CD4-positive, alpha-beta T cell treated with Interleukin-21 for 1 hour (primary cell): ENCODE measurements around the gene PEAK1.

Experiments used
- DNase-seq: peaks from one replicate; pipeline ENCODE4 v3.0.0-alpha.2; 2020

PEAK1 gene, protein sequence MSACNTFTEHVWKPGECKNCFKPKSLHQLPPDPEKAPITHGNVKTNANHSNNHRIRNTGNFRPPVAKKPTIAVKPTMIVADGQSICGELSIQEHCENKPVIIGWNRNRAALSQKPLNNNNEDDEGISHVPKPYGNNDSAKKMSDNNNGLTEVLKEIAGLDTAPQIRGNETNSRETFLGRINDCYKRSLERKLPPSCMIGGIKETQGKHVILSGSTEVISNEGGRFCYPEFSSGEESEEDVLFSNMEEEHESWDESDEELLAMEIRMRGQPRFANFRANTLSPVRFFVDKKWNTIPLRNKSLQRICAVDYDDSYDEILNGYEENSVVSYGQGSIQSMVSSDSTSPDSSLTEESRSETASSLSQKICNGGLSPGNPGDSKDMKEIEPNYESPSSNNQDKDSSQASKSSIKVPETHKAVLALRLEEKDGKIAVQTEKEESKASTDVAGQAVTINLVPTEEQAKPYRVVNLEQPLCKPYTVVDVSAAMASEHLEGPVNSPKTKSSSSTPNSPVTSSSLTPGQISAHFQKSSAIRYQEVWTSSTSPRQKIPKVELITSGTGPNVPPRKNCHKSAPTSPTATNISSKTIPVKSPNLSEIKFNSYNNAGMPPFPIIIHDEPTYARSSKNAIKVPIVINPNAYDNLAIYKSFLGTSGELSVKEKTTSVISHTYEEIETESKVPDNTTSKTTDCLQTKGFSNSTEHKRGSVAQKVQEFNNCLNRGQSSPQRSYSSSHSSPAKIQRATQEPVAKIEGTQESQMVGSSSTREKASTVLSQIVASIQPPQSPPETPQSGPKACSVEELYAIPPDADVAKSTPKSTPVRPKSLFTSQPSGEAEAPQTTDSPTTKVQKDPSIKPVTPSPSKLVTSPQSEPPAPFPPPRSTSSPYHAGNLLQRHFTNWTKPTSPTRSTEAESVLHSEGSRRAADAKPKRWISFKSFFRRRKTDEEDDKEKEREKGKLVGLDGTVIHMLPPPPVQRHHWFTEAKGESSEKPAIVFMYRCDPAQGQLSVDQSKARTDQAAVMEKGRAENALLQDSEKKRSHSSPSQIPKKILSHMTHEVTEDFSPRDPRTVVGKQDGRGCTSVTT (N-terminal part only)

DNA sequence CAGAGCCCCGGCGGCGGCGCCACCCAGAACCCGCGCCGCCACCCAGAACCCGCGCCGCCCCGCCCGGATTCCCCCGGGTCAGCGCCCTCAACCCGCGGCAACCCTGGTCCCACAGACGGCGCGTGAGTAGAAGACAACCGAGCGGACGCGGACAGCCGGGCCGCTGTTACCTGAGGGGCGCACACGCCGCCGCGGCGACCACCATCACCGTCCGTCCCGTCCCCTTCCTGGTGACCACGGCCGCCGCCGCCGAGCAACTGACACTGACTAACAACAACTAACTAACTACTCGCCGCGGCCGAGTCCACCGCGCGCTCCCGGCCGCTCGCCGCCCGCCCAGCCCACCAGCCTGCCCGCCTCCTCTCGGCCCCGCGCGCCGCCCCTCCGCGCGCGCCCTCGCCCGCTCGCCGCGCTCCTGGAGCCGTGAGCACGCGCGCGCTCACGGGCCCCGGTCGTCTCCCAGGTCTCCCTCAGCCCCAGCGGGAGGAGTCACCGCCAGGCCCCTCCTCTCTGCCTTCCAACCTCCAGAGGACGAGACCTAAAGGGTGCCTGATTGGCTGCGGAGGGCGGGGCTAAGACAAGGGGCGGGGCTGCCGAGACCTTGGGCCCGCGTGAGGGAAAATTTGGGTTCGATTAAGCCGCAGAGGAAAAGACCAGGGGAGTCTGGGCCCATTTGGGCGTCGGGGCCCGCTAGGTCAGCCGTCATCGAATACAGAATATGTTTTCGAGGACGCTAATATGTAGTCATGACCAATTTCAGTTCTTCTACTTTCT is at the start of gene PEAK1:
TSS of gene PEAK1 (minus strand) at position 269 of the 774 bp plus-strand sequence. CDS start 238,178 bp downstream, outside the sequence.
- DNase-seq, result peak; percentile 100

DNA sequence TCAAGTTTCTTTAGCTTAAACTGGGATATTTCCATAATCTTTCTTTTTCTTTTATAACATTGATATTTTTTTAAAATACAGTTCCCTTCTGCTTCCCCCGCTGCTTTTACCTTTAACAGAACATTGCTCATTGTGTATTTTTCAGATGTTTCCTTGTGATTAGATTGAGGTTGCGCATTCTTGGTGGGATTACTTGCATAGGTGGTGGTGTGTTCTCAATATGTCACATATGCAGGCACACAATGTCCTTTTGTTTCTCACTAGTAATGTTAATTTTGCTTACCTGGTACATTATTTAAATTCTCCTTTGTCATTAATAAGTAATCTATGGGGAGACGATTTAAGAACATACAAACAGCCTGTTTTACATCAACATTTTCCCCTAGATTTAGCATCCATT is 49.0 kb upstream of the PEAK1 start:
- DNase-seq, result no peak

DNA sequence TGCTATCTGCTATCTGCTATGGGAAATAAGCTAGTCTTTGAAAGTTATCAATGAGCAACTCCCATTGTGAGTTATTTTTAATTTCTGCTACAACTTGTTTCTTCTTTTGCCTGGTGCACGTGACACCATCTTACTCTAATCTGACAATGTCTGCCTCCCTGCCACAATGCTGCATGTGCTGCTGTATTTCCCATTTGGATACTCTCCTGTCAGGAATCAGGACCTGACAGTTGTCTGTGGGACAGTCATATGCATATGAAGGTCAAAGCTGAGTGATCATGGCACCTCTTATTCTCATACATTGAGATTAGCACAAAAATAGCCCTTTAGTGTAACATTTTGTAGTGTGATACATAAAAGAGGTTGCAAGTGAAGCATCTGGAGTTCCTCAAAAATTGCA is 46.6 kb upstream of the PEAK1 start:
- DNase-seq, result no peak

DNA sequence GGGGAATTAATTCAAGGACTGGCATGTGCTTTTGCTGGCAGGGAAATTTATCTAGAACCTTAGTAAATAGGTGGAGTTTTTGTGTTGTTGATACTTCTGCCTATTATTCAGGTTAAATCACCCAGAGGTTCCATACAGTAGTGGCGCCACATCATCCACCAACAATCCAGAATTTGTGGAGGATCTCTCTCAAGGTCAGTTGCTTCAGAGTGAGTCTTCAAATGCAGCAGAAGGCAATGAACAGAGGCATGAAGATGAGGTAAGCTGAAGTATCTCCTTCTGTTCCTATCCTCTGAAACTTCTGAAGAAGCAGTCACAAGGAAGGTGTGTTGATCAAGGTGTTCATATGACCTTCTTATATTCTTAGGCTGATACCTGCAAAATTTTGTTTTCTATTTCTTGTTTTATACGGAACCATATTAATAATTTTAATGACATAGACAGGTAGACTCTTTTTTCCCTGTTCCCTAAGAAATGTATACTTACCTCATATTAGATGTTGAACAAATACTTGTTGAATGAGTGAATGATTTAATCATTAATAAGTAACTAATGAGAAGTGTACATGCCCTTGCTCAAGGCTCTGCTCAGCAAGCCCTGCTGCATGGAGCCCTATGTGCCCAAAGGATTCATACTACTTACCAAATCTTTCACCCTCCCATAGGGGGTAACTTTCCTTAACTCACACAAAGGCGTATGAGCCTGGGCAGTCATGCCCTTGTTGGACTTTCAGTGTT is 44.4 kb upstream of the PEAK1 start:
- DNase-seq, result no peak

DNA sequence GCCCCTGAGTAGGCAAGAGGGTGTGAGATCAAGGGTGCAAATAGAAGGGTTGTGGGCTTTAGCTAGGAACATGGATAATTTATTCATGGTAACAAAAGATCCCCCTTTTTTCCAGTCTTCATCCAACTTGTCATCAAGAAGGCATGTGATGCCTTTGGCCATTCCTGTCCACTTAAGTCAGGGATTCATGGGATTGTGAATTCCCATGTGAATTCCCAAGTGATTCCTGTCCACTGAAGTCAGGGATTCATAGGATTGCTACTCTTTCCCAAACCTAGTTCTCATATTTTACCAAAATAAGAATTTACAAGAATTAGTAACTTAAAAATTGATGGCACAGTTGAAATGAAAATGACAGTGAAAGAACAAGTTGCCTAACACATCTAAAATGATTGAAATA is 41.6 kb upstream of the PEAK1 start:
- no peak for DNase-seq

DNA sequence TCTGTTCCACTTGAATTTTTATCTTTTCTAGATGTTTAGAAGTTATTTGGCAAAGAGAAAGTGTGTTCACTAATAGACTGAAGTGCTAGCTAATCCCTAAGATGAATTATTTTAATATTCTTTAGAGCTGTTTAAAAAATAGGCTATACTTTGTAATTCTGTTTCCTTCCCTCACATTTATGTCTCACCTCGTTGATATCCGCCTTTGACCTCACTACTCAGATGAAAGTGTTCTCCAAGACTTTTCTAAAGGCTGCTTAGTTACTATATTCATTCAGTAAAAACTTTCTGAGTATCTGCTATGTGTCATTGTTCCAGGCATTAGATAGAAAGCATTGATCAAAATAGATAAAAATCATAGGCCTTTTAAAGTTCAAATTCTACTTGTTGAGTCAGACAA is 39.1 kb upstream of the PEAK1 start:
- no peak for DNase-seq

DNA sequence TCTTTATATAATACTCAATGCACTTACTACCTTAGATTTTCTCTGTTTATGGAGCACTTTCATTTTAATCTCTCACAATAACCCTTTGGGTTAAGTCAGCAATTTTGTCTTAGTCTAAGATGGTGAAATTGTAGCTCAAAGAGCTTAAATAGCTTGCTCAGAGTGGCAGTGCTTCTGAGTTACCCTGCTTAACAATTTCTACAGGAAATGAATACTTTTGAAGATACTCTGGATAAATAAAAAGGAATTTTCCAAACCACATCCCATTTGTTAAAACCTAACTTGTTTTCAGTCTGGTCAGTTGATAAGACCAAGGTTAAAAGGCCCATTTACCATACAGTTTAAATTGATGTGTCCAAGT is 38.0 kb upstream of the PEAK1 start:
- no peak for DNase-seq

DNA sequence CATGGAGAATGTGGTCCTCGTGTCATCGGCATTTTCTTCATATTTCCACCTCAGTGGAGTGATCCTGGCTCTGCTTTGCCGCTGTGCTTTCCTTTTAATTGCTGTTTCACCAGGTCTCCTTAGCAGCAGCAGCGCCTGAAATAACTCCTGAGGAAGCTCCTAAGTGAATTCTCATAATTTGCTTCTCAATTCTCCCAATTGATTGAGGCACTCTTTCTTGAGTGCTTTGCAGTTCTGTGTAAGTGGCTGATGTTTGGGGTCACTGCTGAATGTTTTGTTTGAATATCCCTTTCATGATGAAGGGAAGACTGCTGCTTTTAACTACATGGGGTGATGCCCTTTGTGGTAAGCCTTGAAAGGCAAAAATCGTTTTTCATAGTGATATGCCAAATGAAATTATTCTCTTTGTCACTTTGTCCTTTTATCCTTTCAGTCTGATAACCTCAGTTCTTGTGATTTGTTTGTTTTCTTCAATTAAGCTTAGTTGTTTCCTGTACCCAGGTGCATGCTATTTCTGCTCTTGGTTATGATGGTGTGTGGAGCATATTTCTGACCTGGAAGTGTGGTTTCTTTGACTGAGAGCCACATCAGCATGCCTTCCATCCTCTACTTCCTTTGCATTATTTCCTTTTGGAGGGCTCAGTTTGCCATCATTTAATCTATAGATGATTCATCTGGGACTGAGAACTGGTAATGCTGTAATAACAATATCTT is 37.4 kb upstream of the PEAK1 start:
- DNase-seq, result no peak

DNA sequence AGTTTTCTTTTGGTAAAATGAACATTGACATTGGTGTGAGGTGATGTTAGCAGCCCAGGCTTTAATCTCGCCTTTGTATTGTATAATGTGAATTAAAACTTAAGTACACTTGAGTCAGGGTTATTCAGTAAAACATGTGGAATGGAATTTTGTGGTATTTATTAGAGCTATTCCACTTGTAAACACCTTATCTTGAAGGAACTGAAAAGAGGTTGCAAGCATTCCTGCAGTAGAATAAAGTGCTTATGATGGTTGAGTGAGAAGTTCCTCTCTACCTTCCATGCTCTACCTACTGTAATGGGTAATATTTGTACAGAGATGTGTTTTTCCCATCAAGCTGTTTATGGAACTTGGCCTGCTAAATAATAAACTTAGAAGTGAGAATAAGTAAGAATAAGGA is 36.8 kb upstream of the PEAK1 start:
- no peak for DNase-seq

DNA sequence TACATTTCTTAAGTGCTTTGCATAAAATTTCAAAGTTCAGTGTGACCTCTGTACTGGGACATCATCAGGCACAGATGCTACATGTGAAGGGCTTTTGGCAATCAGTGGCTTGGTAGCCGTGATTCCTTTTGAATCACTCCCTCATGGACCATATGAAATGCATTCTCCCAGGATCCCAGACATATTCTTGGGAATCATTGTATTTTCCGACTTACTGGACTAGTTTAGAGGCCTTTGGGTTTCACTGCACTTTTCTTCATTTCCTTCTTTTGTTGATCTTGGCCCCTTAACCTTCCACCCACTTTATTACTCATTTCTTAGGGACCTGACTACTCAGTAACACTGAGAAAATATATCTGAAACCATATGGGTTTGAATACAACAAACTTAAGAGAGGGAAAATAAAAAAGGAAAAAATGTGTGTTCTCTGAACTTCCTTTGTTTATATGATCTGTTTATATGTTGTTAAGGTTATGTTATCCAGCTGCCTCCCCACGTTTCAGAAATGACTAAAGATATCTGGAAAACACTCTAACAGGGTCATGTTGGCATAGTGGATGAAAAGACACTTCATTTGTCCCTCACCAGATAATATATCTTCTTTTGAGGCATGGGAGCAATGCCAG is 35.9 kb upstream of the PEAK1 start:
- DNase-seq, result no peak

DNA sequence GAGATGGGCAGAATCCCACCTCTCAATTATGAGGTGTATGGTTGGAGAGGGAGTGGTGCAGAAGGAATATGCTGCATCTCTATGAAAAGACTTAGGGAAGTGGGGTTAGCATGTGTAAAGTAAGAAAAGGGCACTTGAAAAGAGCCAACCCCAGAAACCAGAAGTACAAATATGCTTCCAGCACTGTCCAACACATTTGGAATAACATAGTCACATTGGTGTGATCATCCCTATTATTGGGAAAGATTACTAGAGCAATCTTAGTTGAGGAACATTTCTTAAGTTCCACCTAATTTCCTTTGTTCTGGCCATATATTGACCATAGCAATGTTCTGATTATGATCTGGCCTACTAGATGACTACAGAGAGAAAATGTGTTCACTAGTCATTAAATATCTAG is 35.0 kb upstream of the PEAK1 start:
- DNase-seq, result no peak

DNA sequence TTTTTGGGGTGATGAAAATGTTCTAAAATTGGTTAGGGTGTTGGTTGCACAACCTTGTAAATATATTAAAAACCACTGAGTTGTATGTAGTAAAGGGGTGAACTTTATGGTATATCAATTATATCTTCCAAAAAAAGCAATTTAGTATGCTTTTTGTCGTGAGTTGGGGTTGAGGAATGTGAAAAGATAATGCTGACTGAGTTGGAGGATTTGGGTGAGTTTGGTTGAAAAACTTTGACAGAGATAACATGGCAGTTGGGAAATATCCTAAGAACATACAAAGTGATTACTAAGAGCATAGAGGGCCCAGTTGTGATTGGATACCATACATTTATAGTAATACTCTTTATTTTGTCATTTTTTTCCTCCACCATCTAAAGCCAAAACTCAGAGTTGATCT is 34.4 kb upstream of the PEAK1 start:
- DNase-seq, result no peak

DNA sequence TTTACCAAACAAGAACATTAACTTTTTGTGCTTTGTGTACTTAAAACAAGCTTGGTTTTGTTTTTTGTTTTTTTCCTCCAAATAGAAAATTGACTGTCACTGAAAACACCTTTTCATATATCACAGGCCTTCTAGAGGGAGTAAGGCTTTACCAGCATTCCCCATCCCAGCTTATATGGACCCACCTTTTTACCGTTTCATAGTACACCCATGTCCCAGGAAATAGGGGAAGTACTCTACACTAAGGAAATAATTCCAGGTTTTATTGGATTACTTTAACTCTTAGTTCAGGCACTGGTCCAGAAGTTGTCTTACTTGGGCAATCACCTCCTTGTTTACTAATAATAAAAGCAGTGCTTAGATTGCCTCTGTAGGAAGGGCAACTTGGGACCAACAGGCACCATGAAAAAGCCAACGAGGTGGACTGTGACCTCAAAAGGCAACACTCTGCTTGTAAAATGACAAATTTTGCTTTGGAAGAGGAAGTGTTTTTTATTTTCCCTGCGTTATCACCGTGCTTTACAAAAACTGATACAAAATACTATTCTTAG is 27.0 kb upstream of the PEAK1 start:
- no peak for DNase-seq

DNA sequence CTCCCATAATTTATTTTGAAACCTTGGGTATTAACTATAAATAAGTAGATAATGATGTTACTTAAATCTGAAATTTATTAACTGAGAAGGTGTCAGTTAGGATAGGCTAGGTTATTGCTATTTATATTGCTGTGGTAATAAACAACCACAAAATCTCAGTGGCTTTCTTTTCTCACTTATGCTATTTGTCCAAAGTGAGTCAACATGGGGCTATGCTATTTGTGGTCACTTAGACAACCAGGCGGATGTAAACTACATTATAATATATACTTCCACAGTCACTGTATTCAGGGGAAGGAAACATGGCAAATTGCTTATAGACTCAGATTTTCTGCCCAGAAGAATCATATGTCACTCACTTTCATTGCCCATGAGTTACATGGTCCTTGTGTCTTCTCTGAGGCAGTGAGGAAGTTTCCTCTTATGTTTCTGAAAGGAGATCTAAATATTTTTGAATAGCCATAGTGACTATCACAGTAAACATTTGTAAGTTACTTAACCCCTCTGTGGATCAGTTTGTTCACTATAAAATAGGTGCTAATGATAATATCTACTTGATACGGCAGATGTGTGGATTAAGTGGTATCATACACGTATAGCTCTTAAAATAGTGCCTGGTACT is 20.6 kb upstream of the PEAK1 start:
- no peak for DNase-seq

DNA sequence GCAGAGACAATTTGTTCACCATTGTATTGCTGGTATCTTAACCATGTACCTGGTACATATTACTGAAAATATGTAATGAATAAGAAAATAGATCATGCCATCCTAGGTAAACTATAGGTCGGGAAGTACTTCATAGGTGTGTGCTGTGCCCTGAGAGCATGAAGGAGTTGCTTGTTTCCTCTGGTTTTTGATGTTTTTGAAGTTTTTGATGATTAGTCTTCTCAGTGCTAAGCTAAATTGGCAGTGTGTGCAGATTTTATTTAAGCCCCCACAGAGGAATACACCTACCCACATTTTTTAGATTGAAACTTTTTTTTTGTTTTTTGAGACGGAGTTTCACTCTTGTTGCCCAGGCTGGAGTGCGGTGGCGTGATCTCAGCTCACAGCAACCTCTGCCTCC is 17.4 kb upstream of the PEAK1 start:
- DNase-seq, result no peak

DNA sequence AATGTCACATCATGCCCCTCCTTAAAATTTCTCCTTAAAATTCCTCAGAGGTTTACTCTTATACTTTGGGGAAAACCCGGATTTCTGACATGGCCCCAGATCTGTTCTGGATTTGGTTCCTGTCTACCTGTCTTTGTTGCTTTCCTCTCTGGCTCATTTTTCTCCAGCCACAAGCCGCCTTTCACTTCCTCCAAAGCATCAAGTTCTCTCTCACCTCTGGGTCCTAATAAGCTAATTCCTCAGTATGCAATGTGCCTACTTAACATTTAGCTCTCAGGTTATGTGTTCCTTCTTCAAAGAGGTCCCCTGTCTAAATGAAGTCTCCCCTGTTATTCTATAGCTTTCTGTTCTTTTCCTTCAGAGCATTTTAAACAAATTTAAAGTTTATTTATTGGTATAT is 16.9 kb upstream of the PEAK1 start:
- DNase-seq, result no peak

DNA sequence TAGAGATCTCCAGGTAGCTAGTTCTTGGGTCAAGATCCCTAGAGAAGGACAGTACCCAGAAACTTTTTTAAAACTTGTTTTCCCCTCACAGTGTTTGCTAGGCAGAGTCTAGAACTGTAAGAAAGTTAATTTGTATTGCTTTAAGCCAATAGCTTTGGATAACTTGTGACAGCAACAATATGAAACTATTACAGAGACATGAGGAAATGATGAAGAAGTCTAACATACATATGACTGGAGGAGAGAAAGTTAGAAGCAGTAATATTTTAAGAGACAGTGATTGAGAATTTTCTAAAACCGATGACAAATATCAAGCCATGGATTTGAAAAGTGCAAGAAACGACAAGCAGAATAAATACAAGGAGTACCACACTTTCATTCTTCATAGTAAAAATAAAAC is 10.7 kb upstream of the PEAK1 start:
- no peak for DNase-seq

DNA sequence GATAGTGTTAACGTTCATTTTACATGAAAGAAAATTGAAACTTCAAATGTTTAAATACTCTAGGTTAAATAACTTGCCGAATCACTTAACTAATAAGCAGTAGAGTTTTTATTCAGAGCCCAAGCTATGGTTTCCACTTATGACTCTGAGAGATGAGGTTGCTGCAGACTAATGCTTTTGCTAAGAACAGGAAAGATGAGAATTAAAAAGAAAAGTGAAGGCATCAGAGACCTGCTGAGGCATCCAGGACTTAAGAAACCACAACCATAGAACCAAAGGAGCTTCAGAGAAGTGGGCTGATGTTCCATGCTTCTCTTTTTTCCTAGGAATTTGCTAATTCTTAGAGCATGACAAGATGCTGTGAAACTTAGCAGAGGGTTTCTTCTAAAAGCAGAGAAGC is 10.3 kb upstream of the PEAK1 start:
- DNase-seq, result no peak

DNA sequence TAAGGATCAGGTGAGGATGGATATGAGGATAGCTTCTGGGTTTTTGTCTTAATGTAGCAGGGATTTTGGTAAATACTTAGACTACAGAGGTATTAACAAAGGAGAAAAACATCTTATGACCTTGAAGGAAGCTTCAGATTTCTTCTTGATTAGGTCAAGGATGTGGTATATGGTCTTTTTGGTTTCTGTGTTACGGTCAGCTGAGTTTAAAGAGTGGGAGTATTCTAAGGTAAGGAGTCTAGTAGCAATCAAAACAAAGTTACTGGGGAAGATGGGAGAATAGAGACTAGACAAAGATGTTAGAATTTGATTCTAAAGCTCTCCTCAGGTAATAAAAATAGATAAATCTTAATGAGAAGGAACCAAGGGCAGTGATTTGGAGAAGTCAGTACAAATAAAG is 7.0 kb upstream of the PEAK1 start:
- DNase-seq, result no peak

DNA sequence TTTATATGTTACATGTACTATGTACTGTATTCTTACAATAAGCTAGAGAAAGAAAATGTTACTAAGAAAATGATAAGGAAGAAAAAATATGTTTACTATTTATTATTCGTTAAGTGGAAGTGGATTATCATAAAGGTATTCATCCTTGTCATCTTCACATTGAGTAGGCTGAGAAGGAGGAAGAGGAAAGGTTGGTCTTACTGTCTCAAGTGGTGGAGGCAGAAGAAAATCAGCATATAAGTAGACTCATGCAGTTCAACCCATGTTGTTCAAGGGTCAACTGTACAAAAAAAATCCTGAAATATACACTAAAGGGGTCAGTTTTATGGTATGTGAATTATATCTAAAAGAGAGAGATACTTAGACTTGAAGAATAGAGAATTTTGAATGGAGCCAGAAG is 6.5 kb upstream of the PEAK1 start:
- DNase-seq, result no peak
